AG10803 (cell line): Measurements from ENCODE around the gene RASA3.
"Not testable (repeated sequence)": the region's sequence is repeated elsewhere in the genome, so short reads cannot be mapped to it uniquely, and the experiment has no call there.

Experiments
- DNase-seq: peaks from one replicate; pipeline ENCODE4 v3.0.0; 2010; ENCODE audit warnings: low read depth
- H3K4me3 ChIP-seq: 2 replicates; pipeline ENCODE4 v1.5.1; 2011; ENCODE audit warnings: mild to moderate bottlenecking, low read length, control low read depth
- TF ChIP-seq, protein P1 (sequence below): conservative IDR thresholded peaks from 2 replicates; pipeline ENCODE4 v1.5.1; 2011; ENCODE audit warnings: mild to moderate bottlenecking, low read length, control low read depth, inconsistent platforms

The RASA3 gene

GRCh38 chr13:114020750-114021463 is 111.5 kb downstream of the RASA3 start:
- H3K4me3 ChIP-seq = no peak overlapping the region
- no peak for DNase-seq
- TF ChIP-seq, protein P1, sequence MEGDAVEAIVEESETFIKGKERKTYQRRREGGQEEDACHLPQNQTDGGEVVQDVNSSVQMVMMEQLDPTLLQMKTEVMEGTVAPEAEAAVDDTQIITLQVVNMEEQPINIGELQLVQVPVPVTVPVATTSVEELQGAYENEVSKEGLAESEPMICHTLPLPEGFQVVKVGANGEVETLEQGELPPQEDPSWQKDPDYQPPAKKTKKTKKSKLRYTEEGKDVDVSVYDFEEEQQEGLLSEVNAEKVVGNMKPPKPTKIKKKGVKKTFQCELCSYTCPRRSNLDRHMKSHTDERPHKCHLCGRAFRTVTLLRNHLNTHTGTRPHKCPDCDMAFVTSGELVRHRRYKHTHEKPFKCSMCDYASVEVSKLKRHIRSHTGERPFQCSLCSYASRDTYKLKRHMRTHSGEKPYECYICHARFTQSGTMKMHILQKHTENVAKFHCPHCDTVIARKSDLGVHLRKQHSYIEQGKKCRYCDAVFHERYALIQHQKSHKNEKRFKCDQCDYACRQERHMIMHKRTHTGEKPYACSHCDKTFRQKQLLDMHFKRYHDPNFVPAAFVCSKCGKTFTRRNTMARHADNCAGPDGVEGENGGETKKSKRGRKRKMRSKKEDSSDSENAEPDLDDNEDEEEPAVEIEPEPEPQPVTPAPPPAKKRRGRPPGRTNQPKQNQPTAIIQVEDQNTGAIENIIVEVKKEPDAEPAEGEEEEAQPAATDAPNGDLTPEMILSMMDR = no peak

DNA sequence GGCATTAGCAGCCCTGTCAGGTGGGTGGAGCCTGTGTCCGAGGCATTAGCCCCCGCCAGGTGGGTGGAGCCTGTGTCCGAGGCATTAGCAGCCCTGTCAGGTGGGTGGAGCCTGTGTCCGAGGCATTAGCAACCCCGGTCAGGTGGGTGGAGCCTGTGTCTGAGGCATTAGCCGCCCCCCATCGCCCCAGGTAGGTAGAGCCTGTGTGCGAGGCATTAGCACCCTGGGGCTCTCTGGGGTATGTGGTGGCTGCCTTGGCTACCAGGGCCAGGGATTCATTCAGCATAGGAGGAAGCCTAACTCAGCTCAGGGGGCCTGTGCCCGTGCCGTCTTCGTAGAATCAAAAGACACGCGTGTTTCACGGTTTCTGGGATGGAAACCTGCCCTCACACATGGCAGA is 112.3 kb downstream of the RASA3 start:
- H3K4me3 ChIP-seq, DNase-seq: not testable (repeated sequence)

GRCh38 chr13:114019367-114019766 is 113.1 kb downstream of the RASA3 start:
- no peak for DNase-seq
- H3K4me3 ChIP-seq = no peak overlapping the region
- TF ChIP-seq, protein P1 = no peak

DNA sequence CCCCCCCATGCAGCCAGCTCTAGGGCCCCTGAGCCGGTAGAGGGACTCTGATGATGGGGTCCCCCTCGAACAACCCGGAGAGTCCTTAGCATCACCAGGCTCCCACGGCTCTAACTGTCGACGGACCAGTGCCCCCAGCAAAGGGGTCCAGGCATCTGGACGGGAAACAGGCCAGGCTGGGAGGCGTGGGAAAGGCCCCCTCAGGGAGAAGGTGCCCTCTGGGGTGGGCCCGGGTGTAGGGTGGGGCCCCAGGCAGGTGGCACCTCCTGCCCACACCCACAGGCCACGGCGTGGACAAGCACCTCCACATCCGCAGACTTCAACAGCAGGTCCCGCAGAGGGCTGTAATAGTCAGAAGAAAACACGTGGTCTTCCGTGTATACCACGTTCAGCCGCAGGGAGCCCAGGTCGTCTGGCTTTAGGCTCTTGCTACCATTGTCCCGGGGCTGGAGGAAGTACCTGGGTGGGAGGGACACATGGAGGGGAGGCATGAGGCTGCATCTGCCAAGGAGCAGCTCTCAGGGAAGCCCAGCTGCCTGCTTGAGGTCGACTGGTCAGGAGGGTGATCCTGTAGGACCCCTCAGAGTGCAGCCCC is 113.9 kb downstream of the RASA3 start:
- TF ChIP-seq, protein P1 = no peak
- DNase-seq = no peak
- H3K4me3 ChIP-seq = no peak overlapping the region

DNA sequence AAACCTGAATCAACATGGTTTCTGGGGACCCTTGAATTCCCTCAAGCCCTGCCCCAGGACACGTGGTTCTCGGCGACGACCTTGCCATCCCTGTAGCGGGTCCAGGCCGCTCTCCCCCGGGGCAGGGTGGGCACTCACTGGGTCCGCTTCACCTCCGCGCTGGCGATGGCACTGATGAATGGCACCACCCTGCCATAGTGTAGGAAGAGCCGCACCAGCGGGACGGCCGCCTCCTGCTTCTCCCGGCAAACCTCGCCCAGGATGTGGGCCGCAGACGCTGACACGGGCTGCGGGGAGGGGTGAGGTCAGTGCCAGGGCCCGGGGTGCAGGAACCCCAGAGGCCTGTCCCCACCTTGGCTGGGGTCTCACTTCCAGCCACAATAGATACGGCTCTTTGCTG is 114.5 kb downstream of the RASA3 start:
- DNase-seq = no peak
- no peak overlapping the region for H3K4me3 ChIP-seq
- TF ChIP-seq, protein P1 = no peak

DNA sequence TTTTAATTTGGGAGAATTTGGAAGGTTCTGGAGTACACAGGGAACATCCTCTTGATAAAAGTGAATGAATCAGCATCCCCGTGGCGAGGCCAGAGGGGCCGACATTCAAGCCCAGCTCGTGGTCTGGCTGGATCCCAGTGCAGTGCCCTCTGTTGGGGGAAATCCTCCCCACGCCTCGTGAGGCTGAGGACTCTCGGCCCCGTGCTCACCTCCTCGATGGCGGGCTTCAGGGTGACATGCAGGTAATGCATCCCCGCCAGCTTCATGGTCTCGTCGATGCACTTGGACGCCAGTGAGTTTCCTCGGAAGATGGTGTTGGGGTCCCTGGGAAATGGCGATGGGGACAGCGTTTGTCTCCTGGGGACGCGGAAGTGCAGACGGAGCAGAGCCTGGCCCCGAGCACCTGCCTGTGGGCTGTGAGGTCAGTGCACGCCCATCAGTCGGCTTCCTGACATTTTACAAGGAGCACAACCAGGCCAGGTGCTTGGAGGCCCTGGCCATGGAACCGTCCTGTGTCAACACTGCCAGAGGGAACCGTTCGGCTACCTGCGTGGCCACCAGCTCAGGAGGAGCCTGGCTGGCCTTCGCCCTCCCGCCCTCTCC is 115.3 kb downstream of the RASA3 start:
- peak; percentile 28 for DNase-seq
- no peak overlapping the region for H3K4me3 ChIP-seq
- TF ChIP-seq, protein P1 = 0 out of 2 replicates have a peak, but pooled peaks have one; percentile 15

- H3K4me3 ChIP-seq = no peak overlapping the region
- TF ChIP-seq, protein P1 = no peak
- no peak for DNase-seq
These were observed 115.9 kb downstream of the RASA3 start for GRCh38 chr13:114016321-114017027.
